ENCODE data around the gene PLEKHJ1.
A peak's percentile ranks its signal among the peaks of the same experiment; 100 is the strongest.

Gene PLEKHJ1

GRCh38 chr19:2224754-2225349 is 11.3 kb downstream of the PLEKHJ1 start:
- DNase-seq = no peak

- no peak for DNase-seq
Observed at GRCh38 chr19:2223959-2224358, 12.2 kb downstream of the PLEKHJ1 start.

DNA sequence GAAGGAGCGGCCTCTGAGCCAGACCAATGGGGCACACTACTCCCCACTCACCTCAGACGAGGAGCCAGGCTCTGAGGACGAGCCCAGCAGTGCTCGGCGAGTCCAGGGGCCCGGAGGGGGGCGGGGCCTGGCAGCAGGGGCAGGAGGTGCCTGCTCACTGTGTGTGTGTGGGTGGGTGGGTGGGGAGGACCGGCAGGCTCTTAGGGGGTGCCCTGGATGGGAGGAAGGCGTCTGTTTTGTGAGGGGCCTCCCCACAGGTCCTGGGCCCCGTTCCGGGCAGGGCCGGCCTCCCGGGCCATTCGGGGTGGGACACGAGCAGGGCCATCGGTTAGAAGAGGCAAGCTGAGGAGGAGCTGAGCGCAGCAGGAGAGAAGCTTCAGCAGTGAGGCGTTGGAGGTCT is 12.7 kb downstream of the PLEKHJ1 start:
- DNase-seq = no peak

GRCh38 chr19:2221918-2222317 is 14.2 kb downstream of the PLEKHJ1 start:
- no peak for DNase-seq

DNA sequence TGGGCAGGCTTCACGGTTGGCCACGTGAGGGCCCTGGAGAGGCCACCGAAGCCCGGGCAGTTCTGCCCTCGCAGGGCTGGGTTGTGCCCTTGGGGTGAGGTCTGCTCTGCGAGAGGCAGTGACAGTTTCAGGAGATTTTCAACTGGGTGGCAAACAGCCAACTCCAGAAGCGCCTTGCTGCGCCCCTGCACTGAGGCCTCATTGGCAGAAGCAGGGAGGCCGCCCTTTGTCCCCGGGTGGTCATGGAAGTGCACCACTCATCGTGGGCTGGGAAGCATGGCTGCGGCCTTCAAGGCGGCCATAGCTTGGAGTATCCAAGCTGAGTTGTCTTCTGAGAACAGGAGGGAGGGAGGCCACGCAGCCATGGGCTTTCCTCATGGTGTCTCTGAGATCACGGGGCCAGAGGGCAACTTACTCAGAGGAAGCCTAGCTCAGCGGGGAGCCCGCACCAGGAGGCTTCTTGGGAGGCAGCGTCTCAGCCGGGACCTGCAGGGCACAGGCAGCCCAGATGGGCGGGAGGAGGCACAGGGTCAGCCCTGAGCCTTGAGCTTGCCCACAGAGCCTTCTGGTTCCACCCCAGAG is 14.8 kb downstream of the PLEKHJ1 start:
- no peak for DNase-seq

DNA sequence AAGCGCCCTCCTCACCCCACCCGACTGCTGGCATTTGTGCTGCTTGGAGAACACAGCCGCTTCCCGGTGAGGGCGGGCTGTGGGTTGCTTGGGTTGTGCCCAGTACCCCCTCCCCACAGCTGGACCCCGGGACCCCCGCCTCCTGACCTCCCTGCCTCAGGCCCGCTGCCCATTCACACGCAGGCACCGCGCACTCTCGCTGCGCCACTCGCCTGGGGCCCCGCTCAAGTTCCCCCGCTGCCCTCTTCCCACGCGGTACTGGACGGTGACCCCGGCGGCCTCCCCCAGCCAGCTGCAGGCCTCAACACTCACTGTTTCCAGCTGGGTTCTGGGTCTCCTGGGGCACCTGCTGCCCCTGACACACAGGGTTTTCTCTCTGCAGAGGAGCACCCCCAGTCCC is 16.4 kb downstream of the PLEKHJ1 start:
- no peak for DNase-seq

GRCh38 chr19:2217591-2217990 is 18.5 kb downstream of the PLEKHJ1 start:
- DNase-seq = no peak

GRCh38 chr19:2216361-2217225 is 19.5 kb downstream of the PLEKHJ1 start:
- no peak for DNase-seq

- DNase-seq = no peak
Observed at GRCh38 chr19:2215281-2215751, 20.8 kb downstream of the PLEKHJ1 start.

- peak in 7 of 51 donors; percentile 5 to 25 (median 20) for DNase-seq
Observed at GRCh38 chr19:2214251-2214650, 21.9 kb downstream of the PLEKHJ1 start.

- peak in 14 of 51 donors; percentile 5 to 55 (median 22) for DNase-seq
Observed at GRCh38 chr19:2213799-2214198, 22.3 kb downstream of the PLEKHJ1 start.

- DNase-seq = no peak
Observed at GRCh38 chr19:2212861-2213711, 23.0 kb downstream of the PLEKHJ1 start.

- no peak for DNase-seq
Observed at GRCh38 chr19:2210987-2211740, 25.0 kb downstream of the PLEKHJ1 start.

DNA sequence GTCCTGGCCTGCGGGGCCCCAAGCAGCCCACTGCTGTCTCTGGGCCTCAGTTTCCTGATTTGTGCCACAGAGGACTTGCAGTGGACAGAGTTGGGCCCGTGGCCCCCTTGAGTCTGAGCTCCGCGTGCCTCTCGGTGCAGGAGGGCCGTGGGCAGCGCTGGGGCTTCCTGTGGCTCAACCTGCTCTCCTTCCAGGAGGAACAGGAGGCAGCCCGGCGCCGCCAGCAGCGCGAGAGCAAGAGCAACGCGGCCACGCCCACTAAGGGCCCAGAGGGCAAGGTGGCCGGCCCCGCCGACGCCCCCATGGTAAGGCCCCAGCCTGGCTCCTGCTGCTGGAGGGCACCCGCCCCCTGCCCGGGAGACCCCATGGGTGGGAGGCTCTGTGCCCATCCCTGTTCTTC is 25.9 kb downstream of the PLEKHJ1 start:
- DNase-seq = no peak

- DNase-seq = no peak
Observed at GRCh38 chr19:2209408-2209807, 26.7 kb downstream of the PLEKHJ1 start.

GRCh38 chr19:2208975-2209374 is 27.2 kb downstream of the PLEKHJ1 start:
- DNase-seq = no peak

GRCh38 chr19:2207991-2208860 is 27.9 kb downstream of the PLEKHJ1 start:
- peak in 1 of 51 donors; percentile 23 for DNase-seq

DNA sequence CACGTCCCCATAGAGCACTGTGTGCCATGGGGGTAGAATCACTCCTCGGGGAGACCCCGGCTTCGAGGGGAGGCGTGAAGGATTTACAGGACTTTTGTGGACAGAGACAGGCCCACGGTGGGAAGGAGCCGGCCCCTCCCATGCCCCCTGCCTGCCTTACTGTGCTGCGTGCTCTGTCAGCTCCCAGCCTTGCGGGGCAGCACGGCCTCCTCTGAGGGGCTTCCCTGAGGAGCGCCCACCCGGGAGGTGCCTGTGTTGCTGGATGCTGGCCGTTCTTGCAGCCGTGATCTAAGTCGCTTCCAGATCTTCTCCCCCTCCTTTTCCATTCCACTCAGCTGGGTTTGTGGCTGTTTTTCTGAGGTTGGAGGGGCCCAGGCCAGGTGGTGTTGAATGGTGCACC is 29.1 kb downstream of the PLEKHJ1 start:
- DNase-seq = no peak

DNA sequence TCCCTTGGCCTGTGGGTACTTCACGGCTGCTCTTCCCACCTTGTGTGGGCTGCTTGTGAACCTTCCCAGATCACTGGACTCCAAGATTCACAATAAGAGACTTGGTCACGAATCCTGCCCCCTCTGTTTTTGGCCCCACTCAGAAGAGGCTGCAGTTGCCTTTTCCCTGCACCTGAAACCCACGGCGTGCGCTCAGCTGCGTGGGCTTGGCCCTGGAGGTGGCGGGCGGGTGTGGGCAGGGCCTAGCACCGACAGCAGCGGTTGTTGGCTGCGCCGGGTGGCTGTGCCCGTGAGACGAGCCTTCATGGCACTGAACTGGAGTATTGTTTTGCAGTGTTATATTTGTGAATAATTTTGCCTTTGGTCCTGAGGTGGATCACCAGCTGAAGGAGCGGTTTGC is 33.8 kb downstream of the PLEKHJ1 start:
- DNase-seq = peak in 2 of 51 donors; percentile 6 to 37
